ENCODE data around the gene ZSCAN29. TPM values are rescaled to one million over a fixed set of nuclear protein-coding genes. Genes with fewer than 3 reads are reported as not detected.

Gene ZSCAN29
- total and polyA plus RNA-seq, 2 donors (not counting 1 experiment from before 2014, with no cell fraction given), result 6.5 to 31.9 TPM

- Histone ChIP-seq H4K20me1 (ENCODE audit: control insufficient read depth, extremely low read depth, insufficient read depth, low read length) (no peaks in the 10 kb centered on the region), H3K27ac (ENCODE audit: insufficient read depth, low read length) (peak within 1 kb of the TSS; percentile 86), H3K4me3 (replicated peaks in 1 of 4; ENCODE audit: control extremely low read depth in 1 of 4, insufficient read depth in 1 of 4, low read depth in 3 of 4, low read length in 4 of 4) (peak within 1 kb of the TSS; percentile 62 to 87 (median 77)), H3K9ac (ENCODE audit: insufficient read depth, low read length) (peak within 1 kb of the TSS; percentile 71), H3K4me2 (ENCODE audit: extremely low read depth, insufficient read depth, low read length) (peak within 1 kb of the TSS; percentile 94), H2AFZ (ENCODE audit: low read length) (peak within 1 kb of the TSS; percentile 82), H3K27me3 (ENCODE audit: control insufficient read depth, insufficient read depth, low read length) (no peaks in the 10 kb centered on the region), H3K36me3 (ENCODE audit: control insufficient read depth, insufficient read depth, low read length) (peaks cover 2% of the 10 kb centered on the region), H3K9me3 (ENCODE audit: control insufficient read depth, insufficient read depth, low read depth, low read length) (no peaks in the 10 kb centered on the region), H3K79me2 (ENCODE audit: control insufficient read depth, insufficient read depth, low read length) (peaks cover 16% of the 10 kb centered on the region), H3K4me1 (ENCODE audit: control insufficient read depth, extremely low read depth, insufficient read depth, low read length) (peaks cover 5% of the 10 kb centered on the region)
- peak; percentile 93 to 96 for DNase-seq (ENCODE audit: low read depth in 2 of 2)
- TF ChIP-seq, protein P1, sequence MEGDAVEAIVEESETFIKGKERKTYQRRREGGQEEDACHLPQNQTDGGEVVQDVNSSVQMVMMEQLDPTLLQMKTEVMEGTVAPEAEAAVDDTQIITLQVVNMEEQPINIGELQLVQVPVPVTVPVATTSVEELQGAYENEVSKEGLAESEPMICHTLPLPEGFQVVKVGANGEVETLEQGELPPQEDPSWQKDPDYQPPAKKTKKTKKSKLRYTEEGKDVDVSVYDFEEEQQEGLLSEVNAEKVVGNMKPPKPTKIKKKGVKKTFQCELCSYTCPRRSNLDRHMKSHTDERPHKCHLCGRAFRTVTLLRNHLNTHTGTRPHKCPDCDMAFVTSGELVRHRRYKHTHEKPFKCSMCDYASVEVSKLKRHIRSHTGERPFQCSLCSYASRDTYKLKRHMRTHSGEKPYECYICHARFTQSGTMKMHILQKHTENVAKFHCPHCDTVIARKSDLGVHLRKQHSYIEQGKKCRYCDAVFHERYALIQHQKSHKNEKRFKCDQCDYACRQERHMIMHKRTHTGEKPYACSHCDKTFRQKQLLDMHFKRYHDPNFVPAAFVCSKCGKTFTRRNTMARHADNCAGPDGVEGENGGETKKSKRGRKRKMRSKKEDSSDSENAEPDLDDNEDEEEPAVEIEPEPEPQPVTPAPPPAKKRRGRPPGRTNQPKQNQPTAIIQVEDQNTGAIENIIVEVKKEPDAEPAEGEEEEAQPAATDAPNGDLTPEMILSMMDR (conservative IDR thresholded peaks at IDR 0.05 in 1 of 2, IDR thresholded peaks at IDR 0.05 in 1 of 2; ENCODE audit: low read depth in 1 of 2, low read length in 2 of 2), result no peak
- TF ChIP-seq EZH2 (IDR thresholded peaks at IDR 0.05; ENCODE audit: low read length, missing control alignments), result no peak
These were observed 40.7 kb downstream of the ZSCAN29 start, which contains the start of gene LCMT2 for GRCh38 chr15:43329960-43330779. LCMT2 (minus strand) TSS chr15:43330573; CDS start chr15:43330489, 84 bp downstream.

DNA sequence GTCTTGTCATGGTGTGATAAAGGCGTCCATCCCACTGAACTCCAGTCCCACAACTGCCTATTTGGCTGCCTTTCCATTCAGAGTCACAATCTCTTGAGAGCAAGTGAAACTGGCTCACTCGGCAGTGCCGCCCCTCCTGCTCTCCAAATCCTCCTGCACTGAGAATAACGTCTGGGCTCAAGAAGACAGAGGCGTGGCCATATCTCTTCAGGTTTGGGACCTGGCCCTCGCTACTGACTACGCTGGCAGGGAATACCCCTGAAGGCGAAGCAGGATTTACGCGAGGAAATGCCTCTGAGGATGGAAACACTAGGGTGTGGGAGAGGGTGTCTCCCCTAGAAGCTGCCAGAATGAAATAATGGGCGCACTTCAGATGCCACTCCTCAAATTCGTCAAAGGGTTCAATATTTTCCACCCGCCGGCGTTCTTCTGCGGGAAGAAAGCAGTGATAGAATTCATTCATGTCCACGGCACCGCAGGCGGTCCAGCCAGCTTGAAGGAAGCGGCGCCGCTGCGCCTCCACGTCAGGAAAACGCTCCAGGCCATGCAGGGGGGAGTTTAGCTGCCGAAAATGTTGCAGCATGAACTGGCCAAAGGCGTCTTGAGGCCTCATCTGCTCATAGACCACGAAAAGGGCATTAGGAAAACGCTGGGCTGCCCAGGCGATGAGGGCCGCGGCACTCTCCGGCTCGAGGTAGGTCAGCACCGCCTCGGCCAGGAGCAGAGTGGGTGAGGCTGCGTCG lies 41.5 kb downstream of the ZSCAN29 start:
- Histone ChIP-seq H3K79me2 (ENCODE audit: control insufficient read depth, insufficient read depth, low read length) (peaks cover 16% of the 10 kb centered on the region), H3K4me3 (replicated peaks in 1 of 4; ENCODE audit: control extremely low read depth in 1 of 4, insufficient read depth in 1 of 4, low read depth in 3 of 4, low read length in 4 of 4) (peak overlapping the region; percentile 62 to 87 (median 77)), H2AFZ (ENCODE audit: low read length) (peak overlapping the region; percentile 57), H3K9me3 (ENCODE audit: control insufficient read depth, insufficient read depth, low read depth, low read length) (no peaks in the 10 kb centered on the region), H3K9ac (ENCODE audit: insufficient read depth, low read length) (peak overlapping the region; percentile 71), H3K27ac (ENCODE audit: insufficient read depth, low read length) (peak overlapping the region; percentile 86), H3K4me1 (ENCODE audit: control insufficient read depth, extremely low read depth, insufficient read depth, low read length) (peaks cover 5% of the 10 kb centered on the region), H4K20me1 (ENCODE audit: control insufficient read depth, extremely low read depth, insufficient read depth, low read length) (no peaks in the 10 kb centered on the region), H3K36me3 (ENCODE audit: control insufficient read depth, insufficient read depth, low read length) (peaks cover 2% of the 10 kb centered on the region), H3K27me3 (ENCODE audit: control insufficient read depth, insufficient read depth, low read length) (no peaks in the 10 kb centered on the region), H3K4me2 (ENCODE audit: extremely low read depth, insufficient read depth, low read length) (peak overlapping the region; percentile 94)
- peak in 1 of 2 donors; percentile 52 for DNase-seq (ENCODE audit: low read depth in 2 of 2)
- TF ChIP-seq, protein P1 (conservative IDR thresholded peaks at IDR 0.05 in 1 of 2, IDR thresholded peaks at IDR 0.05 in 1 of 2; ENCODE audit: low read depth in 1 of 2, low read length in 2 of 2), result no peak

GRCh38 chr15:43325039-43325684 lies 45.7 kb downstream of the ZSCAN29 start:
- Histone ChIP-seq H3K9ac (ENCODE audit: insufficient read depth, low read length) (no peak overlapping the region), H2AFZ (ENCODE audit: low read length) (no peak overlapping the region), H3K9me3 (ENCODE audit: control insufficient read depth, insufficient read depth, low read depth, low read length) (no peaks in the 10 kb centered on the region), H3K27me3 (ENCODE audit: control insufficient read depth, insufficient read depth, low read length) (peaks cover 8% of the 10 kb centered on the region), H3K79me2 (ENCODE audit: control insufficient read depth, insufficient read depth, low read length) (peaks cover 16% of the 10 kb centered on the region), H3K4me1 (ENCODE audit: control insufficient read depth, extremely low read depth, insufficient read depth, low read length) (peaks cover 5% of the 10 kb centered on the region), H3K4me3 (replicated peaks in 1 of 4; ENCODE audit: control extremely low read depth in 1 of 4, insufficient read depth in 1 of 4, low read depth in 3 of 4, low read length in 4 of 4) (no peak overlapping the region), H3K36me3 (ENCODE audit: control insufficient read depth, insufficient read depth, low read length) (peaks cover 2% of the 10 kb centered on the region), H3K4me2 (ENCODE audit: extremely low read depth, insufficient read depth, low read length) (no peak overlapping the region), H3K27ac (ENCODE audit: insufficient read depth, low read length) (no peak overlapping the region), H4K20me1 (ENCODE audit: control insufficient read depth, extremely low read depth, insufficient read depth, low read length) (no peaks in the 10 kb centered on the region)
- DNase-seq (ENCODE audit: low read depth in 2 of 2), result no peak
- no peak for TF ChIP-seq EZH2 (IDR thresholded peaks at IDR 0.05; ENCODE audit: low read length, missing control alignments)
- TF ChIP-seq, protein P1 (conservative IDR thresholded peaks at IDR 0.05 in 1 of 2, IDR thresholded peaks at IDR 0.05 in 1 of 2; ENCODE audit: low read depth in 1 of 2, low read length in 2 of 2), result no peak
